Nephron progenitor cell (in vitro differentiated cells): Measurements from ENCODE around the gene CHRNA4.
A peak's percentile ranks its signal among the peaks of the same experiment; 100 is the strongest.

Source experiments
- DNase-seq: peaks from one replicate; pipeline ENCODE4 v3.0.0; 2021
- H3K27ac Mint-ChIP-seq: 2 replicates; pipeline ENCODE4 v1.8.0; 2021; ENCODE audit warnings: mild to moderate bottlenecking, moderate library complexity, mixed read lengths
- H3K27me3 Mint-ChIP-seq: 2 replicates; pipeline ENCODE4 v1.8.0; 2021; ENCODE audit warnings: mild to moderate bottlenecking, low read depth, mixed read lengths; ENCODE audit not compliant: poor library complexity
- H3K36me3 Mint-ChIP-seq: 2 replicates; pipeline ENCODE4 v1.8.0; 2021; ENCODE audit warnings: low read depth, mixed read lengths
- H3K4me1 Mint-ChIP-seq: 2 replicates; pipeline ENCODE4 v1.8.0; 2021; ENCODE audit warnings: mixed read lengths
- H3K4me3 Mint-ChIP-seq: 2 replicates; pipeline ENCODE4 v1.8.0; 2021; ENCODE audit warnings: mild to moderate bottlenecking, moderate library complexity, mixed read lengths
- H3K9me3 Mint-ChIP-seq: 2 replicates; pipeline ENCODE4 v1.8.0; 2021; ENCODE audit warnings: mild to moderate bottlenecking, moderate library complexity, mixed read lengths
- TF ChIP-seq, protein P1 (sequence below): fragments of 200-600 bp; sonication (generic); IDR thresholded peaks from 2 replicates; pipeline ENCODE4 v1.5.0; 2021; ENCODE audit warnings: antibody characterized with exemption

The CHRNA4 gene

DNA sequence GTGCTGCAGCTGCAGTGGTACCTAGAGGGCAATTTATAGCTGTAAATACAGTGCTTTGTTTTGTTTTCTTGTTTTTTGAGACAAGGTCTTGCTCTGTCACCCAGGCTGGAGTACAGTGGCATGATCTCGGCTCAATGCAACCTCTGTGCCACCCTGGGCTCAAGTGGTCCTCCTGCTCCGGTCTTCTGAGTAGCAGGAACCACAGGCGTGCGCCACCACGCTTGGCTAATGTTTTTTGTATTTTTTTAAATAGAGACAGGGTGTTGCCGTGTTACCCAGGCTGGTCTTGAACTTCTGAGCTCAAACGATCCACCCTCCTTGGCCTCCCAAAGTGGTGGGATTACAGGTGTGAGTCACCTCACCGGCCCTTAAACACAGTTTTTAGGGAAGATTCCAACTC lies 26.8 kb downstream of the CHRNA4 start:
- Mint-ChIP-seq H3K36me3 (peaks cover 6% of the 10 kb centered on the region), H3K27ac (no peak overlapping the region), H3K27me3 (peaks cover 28% of the 10 kb centered on the region), H3K4me3 (no peak overlapping the region), H3K9me3 (peaks cover 20% of the 10 kb centered on the region), H3K4me1 (peaks cover 60% of the 10 kb centered on the region)
- no peak for DNase-seq
- TF ChIP-seq, protein P1, sequence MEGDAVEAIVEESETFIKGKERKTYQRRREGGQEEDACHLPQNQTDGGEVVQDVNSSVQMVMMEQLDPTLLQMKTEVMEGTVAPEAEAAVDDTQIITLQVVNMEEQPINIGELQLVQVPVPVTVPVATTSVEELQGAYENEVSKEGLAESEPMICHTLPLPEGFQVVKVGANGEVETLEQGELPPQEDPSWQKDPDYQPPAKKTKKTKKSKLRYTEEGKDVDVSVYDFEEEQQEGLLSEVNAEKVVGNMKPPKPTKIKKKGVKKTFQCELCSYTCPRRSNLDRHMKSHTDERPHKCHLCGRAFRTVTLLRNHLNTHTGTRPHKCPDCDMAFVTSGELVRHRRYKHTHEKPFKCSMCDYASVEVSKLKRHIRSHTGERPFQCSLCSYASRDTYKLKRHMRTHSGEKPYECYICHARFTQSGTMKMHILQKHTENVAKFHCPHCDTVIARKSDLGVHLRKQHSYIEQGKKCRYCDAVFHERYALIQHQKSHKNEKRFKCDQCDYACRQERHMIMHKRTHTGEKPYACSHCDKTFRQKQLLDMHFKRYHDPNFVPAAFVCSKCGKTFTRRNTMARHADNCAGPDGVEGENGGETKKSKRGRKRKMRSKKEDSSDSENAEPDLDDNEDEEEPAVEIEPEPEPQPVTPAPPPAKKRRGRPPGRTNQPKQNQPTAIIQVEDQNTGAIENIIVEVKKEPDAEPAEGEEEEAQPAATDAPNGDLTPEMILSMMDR = no peak

DNA sequence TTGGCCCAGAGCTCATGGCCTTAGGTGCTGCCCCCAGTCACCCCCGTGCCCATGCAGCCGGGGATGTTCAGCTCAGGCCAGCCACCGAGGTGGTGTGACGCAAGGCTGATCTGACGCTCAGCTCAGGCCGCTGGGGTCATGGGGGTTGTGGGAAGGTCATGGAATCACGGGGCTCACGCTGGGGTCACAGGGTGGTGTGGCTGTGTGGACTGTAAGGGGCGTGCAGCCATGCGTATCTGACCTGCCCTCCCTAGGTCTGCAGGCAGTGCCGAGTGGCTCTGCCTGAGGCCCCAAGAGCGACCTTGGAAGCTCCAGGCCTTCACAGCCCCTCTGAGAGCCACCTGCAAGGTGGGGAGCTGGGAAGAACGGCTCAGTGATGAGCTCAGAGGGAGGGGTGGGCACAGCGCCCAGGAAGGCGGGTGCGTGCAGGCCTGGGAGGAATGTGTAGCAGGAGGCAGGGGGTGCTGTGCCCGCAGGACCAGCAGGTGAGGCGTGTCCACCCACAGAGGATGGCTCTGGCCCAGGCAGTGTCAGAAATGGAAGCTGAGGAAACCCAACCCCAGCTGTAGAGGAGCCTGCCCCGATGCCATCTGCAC lies 27.8 kb downstream of the CHRNA4 start:
- Mint-ChIP-seq H3K9me3 (peaks cover 20% of the 10 kb centered on the region), H3K36me3 (peaks cover 6% of the 10 kb centered on the region), H3K4me1 (peaks cover 58% of the 10 kb centered on the region), H3K4me3 (no peak overlapping the region), H3K27ac (no peak overlapping the region), H3K27me3 (peaks cover 24% of the 10 kb centered on the region)
- peak; percentile 35 for DNase-seq
- TF ChIP-seq, protein P1 = no peak

- Mint-ChIP-seq H3K27ac (no peak overlapping the region), H3K9me3 (peaks cover 20% of the 10 kb centered on the region), H3K36me3 (peaks cover 6% of the 10 kb centered on the region), H3K27me3 (peaks cover 22% of the 10 kb centered on the region), H3K4me1 (peaks cover 52% of the 10 kb centered on the region), H3K4me3 (no peak overlapping the region)
- TF ChIP-seq, protein P1 = no peak
- DNase-seq = no peak
Observed at GRCh38 chr20:63332488-63333240, 28.5 kb downstream of the CHRNA4 start.

DNA sequence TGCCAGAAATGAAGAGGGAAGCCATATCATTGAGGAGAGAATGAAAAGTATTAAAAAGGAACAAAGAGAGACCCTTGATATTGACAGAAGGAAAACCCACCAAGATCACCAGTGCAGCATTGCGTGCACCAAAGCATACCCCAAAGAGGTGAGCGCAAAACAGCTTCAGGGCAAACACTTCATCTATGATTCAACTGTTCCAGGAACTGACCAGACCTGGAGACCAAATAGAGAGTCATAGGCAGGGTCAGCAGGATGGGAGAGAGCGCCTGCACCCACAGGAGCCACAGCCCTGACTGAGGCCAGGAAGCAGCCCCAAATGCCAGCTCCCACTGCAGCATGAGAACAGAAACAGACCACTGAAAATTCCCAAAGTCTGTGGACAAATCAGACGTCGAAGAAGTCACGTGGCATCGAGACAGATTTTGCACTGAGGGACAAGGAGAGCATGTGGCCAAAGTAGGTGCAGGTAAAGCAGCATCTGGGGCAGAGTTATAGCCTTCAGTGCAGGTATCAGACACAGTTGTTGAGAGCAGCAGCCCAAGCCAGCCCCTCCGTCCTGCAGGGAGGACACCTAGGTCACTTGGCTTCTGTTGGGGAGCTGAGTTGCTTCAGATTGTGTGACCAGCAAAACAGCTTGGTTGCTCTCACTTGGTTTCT lies 29.3 kb downstream of the CHRNA4 start:
- TF ChIP-seq, protein P1 = no peak
- H3K36me3 Mint-ChIP-seq = peaks cover 6% of the 10 kb centered on the region
- no peak for DNase-seq
- H3K9me3 Mint-ChIP-seq = peaks cover 20% of the 10 kb centered on the region
- H3K4me3 Mint-ChIP-seq = no peak overlapping the region
- H3K4me1 Mint-ChIP-seq = peaks cover 44% of the 10 kb centered on the region
- H3K27ac Mint-ChIP-seq = peak overlapping the region; percentile 61
- peaks cover 17% of the 10 kb centered on the region for H3K27me3 Mint-ChIP-seq

DNA sequence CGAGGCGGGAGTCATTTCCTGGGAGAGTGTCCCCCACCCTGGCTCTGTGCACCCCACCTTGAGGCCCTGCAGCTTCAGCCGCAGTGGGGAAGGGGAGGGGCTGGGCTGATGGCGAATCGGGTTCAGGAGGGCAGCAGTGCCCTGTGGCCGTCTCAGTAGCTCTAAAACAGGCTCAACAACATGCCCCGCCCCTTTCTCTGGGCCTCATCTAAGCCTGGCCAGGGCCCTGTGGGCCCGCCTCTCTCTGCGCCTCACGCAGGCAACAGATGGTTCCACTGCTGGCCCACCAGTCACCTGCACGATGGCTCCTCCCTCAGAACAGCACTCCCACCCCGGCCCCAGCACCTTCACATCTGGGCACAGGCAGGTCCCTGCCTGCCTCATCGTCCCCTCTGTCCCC lies 30.2 kb downstream of the CHRNA4 start:
- H3K36me3 Mint-ChIP-seq = peaks cover 6% of the 10 kb centered on the region
- TF ChIP-seq, protein P1 = no peak
- peaks cover 20% of the 10 kb centered on the region for H3K9me3 Mint-ChIP-seq
- H3K27me3 Mint-ChIP-seq = peaks cover 14% of the 10 kb centered on the region
- peaks cover 34% of the 10 kb centered on the region for H3K4me1 Mint-ChIP-seq
- no peak overlapping the region for H3K4me3 Mint-ChIP-seq
- H3K27ac Mint-ChIP-seq = no peak overlapping the region
- DNase-seq = no peak
